ENCODE data around the gene CAPNS1.

CAPNS1 gene

DNA sequence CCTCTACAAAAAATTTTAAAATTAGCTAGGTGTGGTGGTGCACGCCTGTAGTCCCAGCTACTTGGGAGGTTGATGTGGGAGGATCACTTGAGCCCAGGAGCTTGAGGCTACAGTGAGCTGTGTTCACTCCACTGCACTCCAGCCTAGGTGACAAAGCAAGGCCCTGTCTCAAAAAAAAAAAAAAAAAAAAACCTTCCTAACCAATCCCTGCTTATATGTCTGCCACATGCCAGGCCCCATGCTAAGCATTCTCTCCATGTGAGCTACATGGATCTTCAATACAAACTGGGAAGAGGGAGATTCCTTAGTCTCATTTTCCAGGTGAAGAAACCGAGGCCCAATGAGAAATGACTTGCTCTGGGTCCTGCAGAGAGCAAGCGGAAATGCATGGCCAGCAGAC is 31.2 kb upstream of the CAPNS1 start:
- H3K4me3 Mint-ChIP-seq, result no peak overlapping the region
- no peaks in the 10 kb centered on the region for H3K27me3 Mint-ChIP-seq (ENCODE audit: low read depth)
- H3K27ac Mint-ChIP-seq, result no peak overlapping the region
- no peaks in the 10 kb centered on the region for H3K9me3 Mint-ChIP-seq
- H3K4me1 Mint-ChIP-seq (ENCODE audit: low read depth), result peaks cover 6% of the 10 kb centered on the region
- H3K36me3 Mint-ChIP-seq (ENCODE audit: low read depth), result peaks cover 15% of the 10 kb centered on the region

DNA sequence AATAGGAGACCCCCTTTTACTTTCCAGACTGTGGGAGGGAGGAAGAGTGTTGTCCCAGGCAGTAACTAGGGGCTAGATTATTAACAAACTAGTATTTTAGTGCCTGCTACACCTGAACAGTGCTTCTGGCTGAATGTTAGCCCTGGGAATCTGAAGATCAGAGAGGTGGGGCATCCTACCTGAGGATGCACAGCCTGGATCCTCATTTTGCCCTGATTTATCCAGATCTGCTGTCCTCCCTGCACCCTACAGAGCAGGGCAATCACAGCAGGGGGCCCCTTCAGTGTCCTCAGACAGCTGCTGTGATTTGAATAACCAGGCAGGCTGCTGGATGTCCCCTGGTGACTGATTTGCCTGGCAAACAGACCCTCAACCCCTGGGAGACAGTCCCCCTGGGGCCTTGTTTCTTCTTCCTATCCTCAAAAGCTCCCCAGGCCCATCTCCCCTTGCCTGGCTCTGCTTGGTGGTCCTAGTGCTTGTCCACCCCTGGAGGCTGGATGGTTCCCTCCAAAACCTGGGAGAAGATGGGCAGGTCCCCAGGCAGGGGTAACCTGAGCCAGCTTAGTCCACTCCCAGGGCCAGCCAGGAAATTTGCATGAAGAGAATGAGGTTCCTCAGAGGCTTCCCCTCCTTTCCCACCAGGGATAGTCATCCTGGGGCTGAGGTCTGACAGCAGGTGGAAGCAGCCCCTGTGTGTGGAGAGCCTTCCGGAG is 29.2 kb upstream of the CAPNS1 start, which contains the start of gene OVOL3:
TSS of gene OVOL3 (plus strand) at position 657 of the 713 bp plus-strand sequence. CDS start 60 bp downstream, outside the sequence.
- Mint-ChIP-seq H3K9me3 (no peaks in the 10 kb centered on the region), H3K36me3 (ENCODE audit: low read depth) (peaks cover 21% of the 10 kb centered on the region), H3K27ac (no peak within 1 kb of the TSS), H3K4me1 (ENCODE audit: low read depth) (peaks cover 18% of the 10 kb centered on the region), H3K4me3 (peak within 1 kb of the TSS; percentile 21), H3K27me3 (ENCODE audit: low read depth) (peaks cover 5% of the 10 kb centered on the region)

DNA sequence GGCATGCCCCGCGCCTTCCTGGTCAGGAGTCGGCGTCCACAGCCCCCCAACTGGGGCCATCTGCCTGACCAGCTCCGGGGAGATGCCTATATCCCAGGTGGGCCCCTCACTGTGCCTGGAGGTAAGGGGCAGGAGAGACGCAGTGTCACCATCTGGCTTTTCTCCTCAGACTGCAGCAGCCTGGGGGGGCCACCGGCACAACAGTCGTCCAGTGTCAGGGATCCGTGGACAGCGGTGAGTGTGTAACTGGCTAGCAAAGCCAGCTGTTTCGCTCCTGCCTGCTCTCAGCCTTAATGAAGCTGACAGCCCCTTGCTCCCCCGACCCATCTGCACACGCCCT is 28.7 kb upstream of the CAPNS1 start:
- H3K9me3 Mint-ChIP-seq, result no peaks in the 10 kb centered on the region
- peaks cover 22% of the 10 kb centered on the region for H3K4me1 Mint-ChIP-seq (ENCODE audit: low read depth)
- H3K27me3 Mint-ChIP-seq (ENCODE audit: low read depth), result peaks cover 5% of the 10 kb centered on the region
- no peak overlapping the region for H3K4me3 Mint-ChIP-seq
- H3K36me3 Mint-ChIP-seq (ENCODE audit: low read depth), result peaks cover 23% of the 10 kb centered on the region
- no peak overlapping the region for H3K27ac Mint-ChIP-seq

DNA sequence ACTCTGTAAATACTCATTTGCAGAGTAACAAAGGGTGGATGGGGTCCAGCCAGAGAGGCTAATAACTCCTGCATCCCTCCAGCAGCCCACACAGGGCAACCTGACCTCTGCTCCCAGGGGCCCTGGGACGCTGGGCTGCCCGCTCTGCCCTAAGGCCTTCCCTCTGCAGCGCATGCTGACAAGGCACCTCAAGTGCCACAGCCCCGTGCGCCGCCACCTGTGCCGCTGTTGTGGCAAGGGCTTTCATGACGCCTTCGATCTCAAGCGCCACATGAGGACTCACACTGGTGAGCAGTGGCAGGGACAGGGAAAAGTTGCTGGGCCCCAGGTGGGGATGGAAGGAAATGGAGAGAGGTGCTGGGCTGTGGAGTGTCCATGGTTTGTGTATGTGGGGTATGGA is 27.2 kb upstream of the CAPNS1 start:
- Mint-ChIP-seq H3K27me3 (ENCODE audit: low read depth) (peaks cover 5% of the 10 kb centered on the region), H3K27ac (peak overlapping the region; percentile 70), H3K36me3 (ENCODE audit: low read depth) (peaks cover 26% of the 10 kb centered on the region), H3K4me1 (ENCODE audit: low read depth) (peaks cover 29% of the 10 kb centered on the region), H3K4me3 (peak overlapping the region; percentile 77), H3K9me3 (no peaks in the 10 kb centered on the region)

DNA sequence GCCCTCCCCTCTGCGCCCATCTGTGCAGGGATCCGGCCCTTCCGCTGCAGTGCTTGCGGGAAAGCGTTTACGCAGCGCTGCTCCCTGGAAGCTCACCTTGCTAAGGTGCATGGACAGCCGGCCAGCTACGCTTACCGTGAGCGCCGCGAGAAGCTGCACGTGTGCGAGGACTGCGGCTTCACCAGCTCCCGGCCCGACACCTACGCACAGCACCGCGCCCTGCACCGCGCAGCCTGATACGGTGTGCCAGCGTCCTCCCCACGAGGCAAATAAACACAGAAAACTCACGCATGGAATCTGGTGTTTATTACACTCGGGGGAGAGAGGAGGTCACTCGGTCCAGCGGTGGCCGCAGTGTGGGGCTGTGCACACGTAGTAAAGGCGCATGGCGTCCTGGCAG is 26.4 kb upstream of the CAPNS1 start:
- H3K9me3 Mint-ChIP-seq, result no peaks in the 10 kb centered on the region
- peak overlapping the region; percentile 99 for H3K27ac Mint-ChIP-seq
- H3K4me3 Mint-ChIP-seq, result peak overlapping the region; percentile 99
- peaks cover 28% of the 10 kb centered on the region for H3K36me3 Mint-ChIP-seq (ENCODE audit: low read depth)
- H3K4me1 Mint-ChIP-seq (ENCODE audit: low read depth), result peaks cover 29% of the 10 kb centered on the region
- peaks cover 5% of the 10 kb centered on the region for H3K27me3 Mint-ChIP-seq (ENCODE audit: low read depth)

DNA sequence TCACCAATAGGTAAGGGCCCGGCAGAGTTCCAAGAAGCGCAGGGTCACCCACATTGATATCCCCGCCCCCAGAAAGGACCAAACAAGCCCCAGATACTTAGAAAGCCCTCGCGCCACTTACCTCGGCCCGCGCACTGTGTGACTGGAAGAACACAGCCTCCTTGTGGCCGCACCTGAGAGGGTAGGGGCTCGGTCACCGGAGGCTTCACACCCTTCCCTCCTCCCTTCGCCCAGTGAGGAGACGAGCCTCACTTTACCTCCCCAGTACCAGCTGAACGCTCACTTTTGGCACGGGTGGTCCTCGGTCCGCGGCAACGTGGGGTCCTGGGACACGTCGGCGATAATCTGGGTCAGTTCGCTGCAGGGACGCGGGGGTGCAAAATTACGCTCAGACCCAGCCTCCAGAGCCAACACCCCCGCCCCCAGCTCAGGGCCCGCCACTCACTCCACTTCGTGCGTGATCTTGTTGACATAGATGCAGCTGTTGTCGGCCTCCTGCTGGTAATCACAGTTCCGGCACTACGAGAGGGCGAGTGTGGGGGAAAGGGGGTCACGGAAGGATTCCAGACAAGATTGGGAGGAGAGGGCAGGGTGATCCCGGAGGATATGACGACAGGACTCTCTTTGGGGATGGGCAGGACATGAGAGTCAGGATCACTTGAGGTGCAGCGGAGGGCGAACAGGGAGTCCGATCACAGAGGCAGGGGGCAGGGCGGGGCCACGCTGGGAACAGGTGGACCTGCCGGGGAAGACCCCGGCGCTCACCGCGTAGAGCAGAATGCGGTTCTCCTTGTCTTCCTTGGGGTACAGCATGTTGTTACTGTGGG is 25.8 kb upstream of the CAPNS1 start:
- Mint-ChIP-seq H3K27me3 (ENCODE audit: low read depth) (peaks cover 5% of the 10 kb centered on the region), H3K9me3 (no peaks in the 10 kb centered on the region), H3K36me3 (ENCODE audit: low read depth) (peaks cover 28% of the 10 kb centered on the region), H3K27ac (peak overlapping the region; percentile 99), H3K4me3 (peak overlapping the region; percentile 99), H3K4me1 (ENCODE audit: low read depth) (peaks cover 29% of the 10 kb centered on the region)

DNA sequence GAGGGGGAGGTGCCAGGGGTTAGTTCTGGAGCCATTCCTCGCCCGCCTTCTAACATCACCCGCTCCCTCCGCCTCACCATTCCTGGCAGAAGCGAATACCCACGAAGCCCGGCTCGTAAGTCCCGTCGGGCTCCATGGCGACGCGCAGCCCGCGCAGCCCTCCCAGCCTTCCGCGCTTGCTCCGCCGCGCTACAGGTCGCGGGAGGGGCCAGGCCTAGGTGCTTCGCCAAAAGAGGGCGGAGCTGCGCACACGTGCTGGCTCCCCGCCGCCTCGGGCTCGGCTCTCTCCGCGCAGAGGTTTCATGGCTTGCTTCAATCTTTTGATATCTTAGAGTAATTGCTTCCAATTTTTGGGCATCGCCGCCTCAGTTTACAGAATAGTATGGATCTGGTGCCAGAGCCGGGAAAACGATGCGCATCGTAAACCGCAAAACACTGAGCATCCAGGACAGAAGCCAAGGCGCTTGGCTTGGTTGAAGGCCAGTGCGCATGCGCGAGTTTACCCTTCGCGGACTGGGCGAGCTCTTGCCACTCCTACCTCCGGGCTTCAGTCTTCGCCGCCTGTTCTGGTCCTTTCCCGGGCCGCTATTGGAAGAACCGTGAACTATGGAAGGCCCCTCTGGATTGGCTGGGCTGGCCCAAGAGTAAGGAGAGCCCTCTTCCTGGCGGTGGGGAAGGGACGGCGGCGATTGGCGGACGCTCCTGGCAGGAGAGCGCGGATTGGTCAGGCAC is 25.0 kb upstream of the CAPNS1 start, which contains the start of gene POLR2I:
TSS of gene POLR2I (minus strand) at position 155 of the 732 bp plus-strand sequence. CDS start at position 136, 19 bp downstream.
- Mint-ChIP-seq H3K36me3 (ENCODE audit: low read depth) (peaks cover 29% of the 10 kb centered on the region), H3K27me3 (ENCODE audit: low read depth) (peaks cover 5% of the 10 kb centered on the region), H3K4me3 (peak within 1 kb of the TSS; percentile 99), H3K4me1 (ENCODE audit: low read depth) (peaks cover 30% of the 10 kb centered on the region), H3K9me3 (no peaks in the 10 kb centered on the region), H3K27ac (peak within 1 kb of the TSS; percentile 99)

DNA sequence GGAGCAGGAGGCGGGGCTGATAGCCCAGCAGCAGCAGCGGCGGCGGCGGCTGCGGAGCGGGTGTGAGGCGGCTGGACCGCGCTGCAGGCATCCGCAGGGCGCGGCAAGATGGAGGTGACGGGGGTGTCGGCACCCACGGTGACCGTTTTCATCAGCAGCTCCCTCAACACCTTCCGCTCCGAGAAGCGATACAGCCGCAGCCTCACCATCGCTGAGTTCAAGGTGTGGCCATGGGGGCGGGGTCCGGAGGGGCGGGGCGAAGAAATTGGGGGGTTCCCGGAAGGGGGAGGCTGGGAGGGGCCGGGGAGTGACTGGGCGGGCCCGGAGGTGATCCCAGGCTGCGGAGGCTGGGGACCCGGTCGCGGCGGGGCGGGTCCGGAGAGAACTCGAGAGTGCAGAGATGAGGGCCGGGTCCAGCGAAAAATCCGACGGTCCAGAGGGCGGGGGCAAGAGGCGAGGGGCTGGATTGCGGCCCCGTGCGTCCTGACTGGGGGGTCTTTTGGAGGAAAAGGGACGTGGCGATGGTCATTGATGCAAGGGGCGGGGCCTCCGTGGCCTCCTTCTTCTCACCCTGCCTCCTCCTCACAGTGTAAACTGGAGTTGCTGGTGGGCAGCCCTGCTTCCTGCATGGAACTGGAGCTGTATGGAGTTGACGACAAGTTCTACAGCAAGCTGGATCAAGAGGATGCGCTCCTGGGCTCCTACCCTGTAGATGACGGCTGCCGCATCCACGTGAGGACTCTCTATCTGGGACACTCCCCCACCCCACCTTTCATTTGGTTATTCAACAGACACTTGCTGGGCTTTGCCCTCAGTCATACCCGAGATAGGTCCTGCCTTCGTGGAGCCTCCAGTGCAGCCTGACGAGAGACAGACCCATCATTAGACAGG is 24.2 kb upstream of the CAPNS1 start, which contains the start of gene TBCB:
TSS of gene TBCB (plus strand) at position 16 of the 891 bp plus-strand sequence. CDS start at position 109, 93 bp downstream.
- H3K36me3 Mint-ChIP-seq (ENCODE audit: low read depth), result peaks cover 32% of the 10 kb centered on the region
- no peaks in the 10 kb centered on the region for H3K9me3 Mint-ChIP-seq
- peaks cover 32% of the 10 kb centered on the region for H3K4me1 Mint-ChIP-seq (ENCODE audit: low read depth)

DNA sequence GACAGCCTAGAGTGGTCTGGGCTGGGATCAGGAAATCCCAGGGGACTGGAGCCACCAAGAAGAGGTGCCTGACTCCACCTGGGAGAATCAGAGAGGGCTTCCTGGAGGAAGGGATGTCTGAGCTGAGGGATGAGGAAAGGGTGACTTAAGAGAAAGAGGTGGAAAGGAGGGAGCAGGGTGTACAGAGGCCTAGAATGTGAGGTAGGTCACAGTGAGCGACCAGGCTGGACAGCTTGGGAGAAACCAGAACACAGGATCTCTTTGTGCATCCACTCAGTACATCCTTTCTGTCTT is 23.6 kb upstream of the CAPNS1 start:
- peak overlapping the region; percentile 99 for H3K27ac Mint-ChIP-seq
- peaks cover 5% of the 10 kb centered on the region for H3K27me3 Mint-ChIP-seq (ENCODE audit: low read depth)
- peak overlapping the region; percentile 99 for H3K4me3 Mint-ChIP-seq
- H3K9me3 Mint-ChIP-seq, result no peaks in the 10 kb centered on the region
- peaks cover 32% of the 10 kb centered on the region for H3K4me1 Mint-ChIP-seq (ENCODE audit: low read depth)
- peaks cover 32% of the 10 kb centered on the region for H3K36me3 Mint-ChIP-seq (ENCODE audit: low read depth)

More for the DNA sequence above, 24.2 kb upstream of the CAPNS1 start, which contains the start of gene TBCB:
- Mint-ChIP-seq H3K27ac (peak within 1 kb of the TSS; percentile 99), H3K27me3 (ENCODE audit: low read depth) (peaks cover 5% of the 10 kb centered on the region), H3K4me3 (peak within 1 kb of the TSS; percentile 99)

DNA sequence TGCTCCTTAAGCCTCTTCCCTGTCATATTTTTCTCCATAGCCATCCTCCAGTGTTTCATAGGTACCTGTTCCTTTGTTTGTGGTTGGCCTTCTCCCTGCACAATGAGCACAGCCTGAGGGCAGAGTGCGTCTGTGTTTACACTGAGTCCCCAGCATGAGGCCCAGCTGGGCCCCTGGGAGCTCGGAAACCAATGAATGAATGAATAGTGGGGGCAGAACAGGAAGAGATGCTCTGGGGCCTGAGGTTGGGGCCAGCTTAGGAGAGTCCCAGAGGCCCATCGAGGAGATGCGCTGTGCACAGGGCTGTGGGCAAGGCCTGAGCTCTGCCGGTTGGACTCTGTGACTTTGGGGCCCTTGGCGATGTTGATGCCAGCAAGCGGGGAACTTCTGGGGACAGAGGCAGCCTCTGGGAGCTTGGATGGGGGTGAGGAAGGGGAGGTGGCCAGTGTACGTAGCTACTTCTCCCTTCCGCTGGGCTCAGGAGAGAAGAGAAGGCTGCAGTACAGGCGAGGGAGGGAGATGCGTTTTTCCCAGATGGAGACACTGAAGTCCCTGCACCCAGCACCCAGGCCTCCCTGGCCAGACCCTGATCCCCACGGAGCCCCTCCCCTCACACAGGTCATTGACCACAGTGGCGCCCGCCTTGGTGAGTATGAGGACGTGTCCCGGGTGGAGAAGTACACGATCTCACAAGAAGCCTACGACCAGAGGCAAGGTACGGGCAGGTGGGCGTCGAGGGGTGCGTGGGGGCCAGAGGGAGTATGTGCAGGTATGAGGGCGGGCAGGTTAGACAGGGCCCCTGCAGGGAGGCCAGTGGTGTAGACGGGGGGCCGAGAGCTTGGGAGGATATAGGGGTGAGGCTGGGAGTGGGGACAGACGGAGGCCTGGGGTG is 19.5 kb upstream of the CAPNS1 start:
- peaks cover 13% of the 10 kb centered on the region for H3K4me1 Mint-ChIP-seq (ENCODE audit: low read depth)
- peak overlapping the region; percentile 31 for H3K27ac Mint-ChIP-seq
- no peaks in the 10 kb centered on the region for H3K27me3 Mint-ChIP-seq (ENCODE audit: low read depth)
- no peaks in the 10 kb centered on the region for H3K9me3 Mint-ChIP-seq
- peaks cover 28% of the 10 kb centered on the region for H3K36me3 Mint-ChIP-seq (ENCODE audit: low read depth)
- no peak overlapping the region for H3K4me3 Mint-ChIP-seq

DNA sequence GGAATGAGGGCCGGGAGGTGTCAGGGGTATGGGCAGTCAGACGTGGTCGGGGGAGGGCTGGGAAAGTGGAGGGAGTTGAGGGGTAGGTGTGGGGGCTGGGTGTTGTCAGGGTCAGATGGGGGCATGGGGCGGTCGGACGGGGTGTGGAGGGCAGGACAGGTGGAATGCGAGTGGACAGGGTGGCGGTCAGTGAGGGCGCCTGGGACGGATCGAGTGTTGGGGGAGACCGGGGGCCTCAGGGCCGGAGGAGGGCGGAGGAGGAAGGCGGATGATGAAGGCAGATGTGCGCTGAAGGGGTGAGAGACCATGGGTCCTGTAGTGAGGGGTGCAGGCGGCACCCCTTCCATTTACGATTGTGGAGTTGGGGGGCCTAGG is 18.9 kb upstream of the CAPNS1 start:
- Mint-ChIP-seq H3K4me1 (ENCODE audit: low read depth) (peaks cover 13% of the 10 kb centered on the region), H3K4me3 (no peak overlapping the region), H3K27ac (no peak overlapping the region), H3K27me3 (ENCODE audit: low read depth) (no peaks in the 10 kb centered on the region), H3K9me3 (no peaks in the 10 kb centered on the region), H3K36me3 (ENCODE audit: low read depth) (peaks cover 34% of the 10 kb centered on the region)

DNA sequence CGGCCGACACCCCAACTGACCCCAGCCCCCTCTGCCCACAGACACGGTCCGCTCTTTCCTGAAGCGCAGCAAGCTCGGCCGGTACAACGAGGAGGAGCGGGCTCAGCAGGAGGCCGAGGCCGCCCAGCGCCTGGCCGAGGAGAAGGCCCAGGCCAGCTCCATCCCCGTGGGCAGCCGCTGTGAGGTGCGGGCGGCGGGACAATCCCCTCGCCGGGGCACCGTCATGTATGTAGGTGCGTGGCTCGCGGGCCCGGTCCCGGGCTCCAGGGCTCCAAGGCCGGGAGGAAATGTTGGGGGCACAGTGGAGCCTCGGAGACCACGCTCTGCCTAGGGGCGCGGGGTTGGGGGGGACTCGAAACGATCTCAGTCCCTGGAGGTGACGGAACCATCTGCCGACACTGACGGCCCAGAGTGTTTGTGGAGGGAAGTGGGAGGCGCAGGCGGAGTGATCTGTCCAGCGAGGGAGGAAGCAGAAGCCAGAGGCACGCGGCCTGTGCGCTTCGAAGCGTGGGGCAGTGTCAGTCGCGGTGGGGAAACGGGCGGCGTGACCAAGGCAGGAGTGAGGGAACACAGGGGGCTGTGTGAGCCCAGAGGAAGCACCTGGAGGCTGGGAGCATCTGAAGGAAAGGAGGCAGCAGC is 18.3 kb upstream of the CAPNS1 start:
- Mint-ChIP-seq H3K4me3 (no peak overlapping the region), H3K9me3 (no peaks in the 10 kb centered on the region), H3K27ac (no peak overlapping the region), H3K36me3 (ENCODE audit: low read depth) (peaks cover 31% of the 10 kb centered on the region), H3K4me1 (ENCODE audit: low read depth) (peaks cover 8% of the 10 kb centered on the region), H3K27me3 (ENCODE audit: low read depth) (no peaks in the 10 kb centered on the region)

DNA sequence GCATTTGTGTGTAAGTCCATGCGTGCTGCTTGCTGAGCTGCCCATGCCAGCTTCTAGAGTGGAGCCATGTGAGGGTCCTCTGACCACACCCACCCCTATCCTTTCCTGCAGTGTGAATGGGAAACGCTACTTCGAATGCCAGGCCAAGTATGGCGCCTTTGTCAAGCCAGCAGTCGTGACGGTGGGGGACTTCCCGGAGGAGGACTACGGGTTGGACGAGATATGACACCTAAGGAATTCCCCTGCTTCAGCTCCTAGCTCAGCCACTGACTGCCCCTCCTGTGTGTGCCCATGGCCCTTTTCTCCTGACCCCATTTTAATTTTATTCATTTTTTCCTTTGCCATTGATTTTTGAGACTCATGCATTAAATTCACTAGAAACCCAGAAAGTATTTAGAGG is 14.3 kb upstream of the CAPNS1 start:
- peaks cover 18% of the 10 kb centered on the region for H3K36me3 Mint-ChIP-seq (ENCODE audit: low read depth)
- H3K4me3 Mint-ChIP-seq, result no peak overlapping the region
- no peaks in the 10 kb centered on the region for H3K27me3 Mint-ChIP-seq (ENCODE audit: low read depth)
- H3K9me3 Mint-ChIP-seq, result no peaks in the 10 kb centered on the region
- H3K4me1 Mint-ChIP-seq (ENCODE audit: low read depth), result peaks cover 10% of the 10 kb centered on the region
- peak overlapping the region; percentile 52 for H3K27ac Mint-ChIP-seq
